Measurements from ENCODE around the gene ROR2.

ROR2 gene

DNA sequence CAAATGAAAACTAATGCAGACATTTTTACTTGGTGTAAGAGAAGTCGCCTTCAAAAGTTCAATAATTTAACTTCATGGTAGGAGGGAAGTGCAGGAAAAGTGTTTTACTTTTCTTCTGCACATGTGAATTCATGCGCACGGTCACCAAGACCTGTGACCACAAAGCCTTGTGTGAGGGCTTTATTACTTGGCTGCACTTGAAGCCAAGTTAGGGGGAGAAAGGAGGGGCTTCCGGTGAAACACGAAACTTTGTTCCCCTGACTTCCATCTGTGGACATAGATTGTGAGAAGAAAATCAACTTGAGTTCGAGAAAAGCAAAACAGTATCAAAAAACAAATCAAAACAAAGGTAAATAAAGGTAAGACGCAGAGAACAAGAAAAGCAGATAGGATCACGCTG, 239.9 kb downstream of the ROR2 start:
- DNase-seq: no peak

DNA sequence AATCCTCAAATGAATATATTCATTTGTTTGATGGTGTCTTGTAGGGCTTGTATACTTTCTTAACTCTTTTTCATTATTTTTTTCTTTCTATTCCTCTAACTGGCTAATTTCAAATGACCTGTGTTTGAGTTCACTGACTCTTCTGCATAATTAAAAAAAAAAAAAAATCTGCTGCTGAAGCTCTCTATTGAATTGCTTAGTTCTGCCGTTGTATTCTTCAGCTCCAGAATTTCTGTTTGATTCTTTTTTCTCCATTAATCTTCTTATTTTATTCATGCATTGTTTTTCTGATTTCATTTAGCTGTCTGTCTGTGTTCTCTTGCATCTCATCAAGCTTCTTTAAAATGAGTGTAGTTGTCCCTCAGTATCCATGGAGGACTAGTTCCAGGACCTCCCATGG, 244.6 kb downstream of the ROR2 start:
- DNase-seq: no peak

DNA sequence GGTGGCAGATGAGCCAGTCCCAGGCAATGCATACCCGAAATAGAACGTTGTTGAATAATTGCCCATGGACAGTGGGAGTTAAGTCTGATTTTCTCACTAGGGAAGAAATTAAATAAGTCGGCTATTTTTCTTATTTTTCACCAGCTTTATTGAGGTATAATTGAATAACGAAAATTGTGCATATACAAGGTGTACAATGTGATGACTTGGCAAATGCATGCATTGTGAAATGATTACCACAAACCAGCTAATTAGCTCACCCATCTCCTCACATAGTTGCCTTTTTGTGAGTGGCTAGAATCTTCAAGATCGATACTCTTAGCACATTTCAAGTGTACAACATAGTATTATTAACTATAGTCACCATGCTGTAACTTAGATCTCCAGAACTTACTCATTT, 249.6 kb downstream of the ROR2 start:
- DNase-seq: no peak

DNA sequence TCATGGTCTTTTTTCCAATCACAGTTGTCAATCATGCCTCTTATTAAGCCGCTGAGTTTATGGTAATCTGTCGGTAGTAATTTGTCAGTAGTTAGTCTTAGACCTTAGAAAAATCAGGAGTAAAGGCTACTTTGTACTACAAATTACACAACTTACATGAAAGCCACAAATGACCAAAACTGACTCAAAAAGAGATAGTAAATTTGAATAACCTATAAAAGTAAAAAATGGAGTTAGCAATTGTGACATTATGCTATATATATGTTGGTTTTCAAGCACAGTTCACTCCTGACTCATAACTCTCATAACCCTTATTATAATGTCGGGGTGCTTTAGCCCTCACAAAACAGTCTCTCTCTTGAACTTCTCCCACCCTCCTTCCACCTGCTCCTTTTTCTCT, 251.8 kb downstream of the ROR2 start:
- DNase-seq: no peak

DNA sequence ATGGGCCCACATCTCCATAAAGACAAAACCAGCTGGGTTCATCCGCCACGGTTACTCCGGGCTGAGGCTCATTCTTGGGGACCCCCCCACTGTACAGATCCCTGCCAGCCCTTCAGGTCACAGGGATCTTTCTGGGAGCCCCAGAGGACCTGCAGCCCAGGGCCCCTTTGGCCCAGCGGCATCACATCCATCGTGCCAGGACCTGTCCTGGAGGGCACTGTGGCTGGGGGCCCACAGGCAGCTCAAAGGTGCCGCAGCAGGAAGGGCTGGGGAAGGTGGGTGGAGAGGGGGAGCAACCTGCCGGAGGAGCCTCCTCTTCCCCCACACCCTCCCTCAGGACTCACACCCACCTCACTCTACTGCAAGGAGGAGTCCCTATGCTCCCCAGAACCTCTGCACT, 252.8 kb downstream of the ROR2 start:
- no peak for DNase-seq

DNA sequence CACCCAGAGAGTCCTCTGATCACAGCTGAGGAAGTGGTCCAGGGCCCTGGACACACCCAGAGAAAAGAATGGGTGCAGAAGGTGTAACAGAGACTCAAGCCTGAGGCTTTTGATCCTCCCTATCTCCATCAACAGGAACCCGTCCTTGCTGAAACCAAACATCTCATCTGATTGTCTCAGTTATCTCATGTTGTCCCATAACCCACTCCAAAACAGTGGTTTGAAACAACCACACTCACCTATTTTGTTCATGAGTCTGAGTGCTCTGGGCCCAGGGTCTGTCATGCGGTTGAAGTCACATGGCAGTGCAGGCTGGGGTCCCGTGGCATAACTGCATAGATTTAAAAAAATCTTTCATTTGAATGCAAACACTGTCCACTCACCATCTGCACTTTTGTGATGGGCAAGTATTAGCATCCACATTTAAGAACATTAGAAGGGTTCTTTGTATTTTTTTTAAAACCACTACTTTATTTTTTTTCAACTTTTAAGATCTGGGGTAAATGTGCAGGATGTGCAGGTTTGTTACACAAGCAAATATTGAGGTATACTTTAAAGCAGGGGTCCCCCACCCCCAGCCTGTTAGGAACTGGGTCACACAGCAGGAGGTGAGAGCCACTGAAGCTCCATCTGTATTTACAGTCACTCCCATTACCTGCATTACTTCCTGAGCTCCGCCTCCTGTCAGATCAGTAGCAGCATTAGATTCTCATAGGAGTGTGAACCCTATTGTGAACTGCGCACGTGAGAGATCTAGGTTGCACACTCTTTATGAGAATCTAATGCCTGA, 255.8 kb downstream of the ROR2 start:
- no peak for DNase-seq

DNA sequence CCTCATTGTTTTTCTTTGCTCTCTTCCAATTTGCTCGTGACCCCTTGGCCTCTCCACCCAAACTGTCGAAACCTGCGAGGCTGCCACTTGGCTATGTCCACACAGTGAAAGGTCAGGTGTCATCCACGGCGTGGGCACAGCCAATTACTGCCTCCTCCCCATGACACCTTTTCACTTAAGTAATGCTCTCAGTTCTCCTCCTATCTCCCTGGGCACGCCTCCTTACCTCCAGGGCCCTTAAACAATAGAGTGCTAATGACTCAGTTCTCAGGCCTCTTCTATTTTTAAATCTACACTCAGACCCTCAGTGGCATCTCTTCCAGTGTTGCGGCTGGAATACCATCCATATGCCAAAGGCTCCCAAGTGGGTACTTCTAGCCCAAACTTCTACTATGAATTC, 256.8 kb downstream of the ROR2 start:
- no peak for DNase-seq

DNA sequence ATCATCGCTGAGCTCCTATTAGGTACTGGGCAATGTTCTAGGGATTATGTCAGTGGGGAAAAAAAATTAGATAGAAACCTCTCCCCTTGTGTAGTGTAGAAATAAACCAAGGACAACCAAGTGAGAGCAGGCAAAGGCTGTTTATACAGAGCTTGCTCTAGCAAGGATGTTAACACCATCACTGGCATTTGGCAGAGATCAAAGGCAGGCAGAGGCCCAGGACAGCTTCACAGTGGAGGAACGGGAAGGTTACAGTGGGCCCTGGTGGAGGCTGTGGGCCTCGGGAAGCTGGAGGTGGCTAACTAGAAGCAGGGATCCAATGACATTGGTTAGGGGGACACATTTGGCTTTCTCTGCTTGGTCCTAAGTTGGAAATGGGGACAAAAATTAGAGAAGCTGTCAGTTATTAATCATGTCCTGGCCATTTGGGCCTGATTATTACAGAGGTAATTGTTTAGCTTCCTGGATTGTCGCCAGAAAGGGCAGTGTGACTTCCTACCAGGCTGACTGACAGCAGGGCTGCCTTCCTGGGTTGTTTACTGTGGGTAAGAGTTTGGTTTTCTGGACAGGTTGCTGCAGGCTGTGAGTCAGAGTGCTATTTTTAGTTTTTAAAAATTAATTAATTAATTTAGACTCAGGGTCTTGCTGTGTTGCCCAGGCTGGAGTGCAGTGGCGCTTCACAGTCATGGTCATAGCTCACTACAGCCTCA, 259.3 kb downstream of the ROR2 start:
- no peak for DNase-seq

DNA sequence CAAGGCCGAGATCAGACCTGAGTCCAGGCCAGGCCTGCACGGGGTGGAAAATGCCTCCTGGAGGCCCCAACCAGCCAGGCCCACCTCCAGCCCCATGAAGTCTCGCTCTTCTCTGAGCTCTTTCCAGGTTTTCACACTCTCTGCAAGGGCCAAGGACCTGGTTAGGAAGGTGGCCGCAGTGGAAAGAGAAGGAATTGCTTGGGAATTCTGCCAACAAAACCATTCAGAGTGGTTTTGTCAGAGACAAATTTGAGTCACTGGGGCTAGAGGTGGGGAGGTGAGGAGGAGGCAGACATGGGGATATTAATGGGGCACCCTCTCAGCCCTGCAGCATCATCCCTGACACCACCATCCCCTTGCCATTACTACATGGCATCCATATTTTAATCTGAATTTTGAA, 261.0 kb downstream of the ROR2 start:
- no peak for DNase-seq

DNA sequence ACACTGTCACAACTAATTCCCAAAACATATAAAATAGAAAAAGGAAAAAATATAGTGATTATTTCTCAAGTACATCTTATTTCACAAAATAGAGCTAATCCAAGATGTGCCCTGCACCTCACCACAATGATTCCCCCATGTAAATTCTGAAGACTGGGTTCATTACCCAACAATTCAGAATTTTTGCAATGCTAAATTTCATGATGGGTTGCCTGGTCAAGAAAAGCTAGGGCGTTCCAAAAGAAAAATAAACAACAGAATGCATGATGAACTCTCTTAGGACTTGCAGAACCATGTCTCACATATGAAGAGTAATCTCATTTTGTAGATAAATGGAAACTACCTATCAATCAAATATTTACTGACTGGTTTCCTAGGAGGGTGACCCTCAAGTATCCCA, 266.8 kb downstream of the ROR2 start:
- no peak for DNase-seq

DNA sequence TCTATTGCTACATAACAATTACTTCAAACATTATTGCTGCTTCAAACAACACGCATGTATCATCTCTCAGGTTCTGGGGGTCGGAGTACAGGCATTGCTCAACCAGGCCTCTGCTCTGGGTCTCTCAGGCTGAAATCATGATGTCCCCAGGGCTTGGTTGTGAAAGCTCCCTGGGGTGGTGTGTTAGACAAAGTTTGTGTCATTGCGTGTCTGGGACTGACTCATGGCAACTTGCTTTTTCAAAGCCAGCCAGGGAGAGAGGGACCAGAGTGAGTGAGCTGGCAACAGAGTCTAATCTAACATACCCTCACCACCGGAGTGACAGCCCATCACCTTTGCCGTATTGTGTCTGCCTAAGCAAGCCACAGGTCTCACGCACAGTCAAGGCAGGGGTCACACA, 267.2 kb downstream of the ROR2 start:
- no peak for DNase-seq

DNA sequence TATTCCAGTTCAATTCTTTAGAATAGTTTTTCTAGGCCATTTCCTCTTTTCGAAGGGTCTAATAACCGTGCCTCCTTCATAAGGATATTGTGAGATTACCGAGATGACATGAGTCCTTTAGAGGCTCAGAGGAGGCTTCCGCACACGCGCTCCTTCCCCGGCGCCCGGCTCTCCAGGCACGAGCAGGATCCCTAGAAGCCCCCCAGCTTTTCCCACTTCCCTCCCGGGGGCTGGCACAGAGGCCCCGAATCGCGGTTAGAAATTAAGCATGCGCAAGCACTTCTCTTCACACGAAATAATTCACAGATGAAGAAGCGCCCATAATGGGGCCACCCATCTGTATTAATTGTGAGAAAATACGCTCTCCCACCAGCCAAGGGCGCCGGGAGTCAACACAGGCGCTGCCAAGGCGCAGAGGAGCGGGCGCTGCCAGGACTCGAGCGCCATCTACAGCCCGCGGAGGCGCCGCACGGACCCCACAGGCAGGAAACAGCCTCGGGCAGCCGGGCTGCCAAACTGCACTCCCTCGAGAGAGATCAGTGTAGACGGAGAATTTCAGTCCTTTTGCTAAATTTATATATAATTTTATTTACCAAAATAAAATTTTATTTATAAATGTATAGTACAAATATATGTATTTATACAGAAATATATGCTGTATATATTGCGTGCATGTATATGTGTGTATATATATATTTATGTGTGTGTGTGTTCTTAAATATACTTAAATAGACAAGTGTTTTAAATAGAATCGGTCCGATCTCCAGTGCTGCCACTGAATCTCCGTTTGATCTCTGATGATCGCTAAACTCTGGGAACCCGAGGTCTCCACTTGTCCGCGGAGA, 268.3 kb downstream of the ROR2 start:
- peak; percentile 56 to 74 for DNase-seq

DNA sequence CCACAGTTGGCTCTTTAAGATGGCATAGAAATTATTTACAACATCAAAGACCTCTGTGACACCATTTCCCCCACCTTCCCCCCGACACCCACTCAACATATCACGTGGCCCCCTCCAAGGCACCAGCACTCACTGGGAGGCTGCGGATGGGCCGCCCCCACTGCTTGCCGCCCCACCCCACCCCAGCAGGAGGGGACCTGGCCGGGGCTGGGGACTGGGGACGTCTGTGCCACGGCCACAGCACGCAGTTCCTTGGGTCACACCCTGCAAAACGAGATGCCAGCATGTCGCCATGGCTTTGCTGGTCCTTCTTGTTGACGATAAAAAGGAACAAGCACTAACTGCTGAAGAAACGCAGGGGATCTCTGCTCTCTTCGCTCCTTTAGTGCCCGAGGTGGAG, 269.0 kb downstream of the ROR2 start:
- no peak for DNase-seq

DNA sequence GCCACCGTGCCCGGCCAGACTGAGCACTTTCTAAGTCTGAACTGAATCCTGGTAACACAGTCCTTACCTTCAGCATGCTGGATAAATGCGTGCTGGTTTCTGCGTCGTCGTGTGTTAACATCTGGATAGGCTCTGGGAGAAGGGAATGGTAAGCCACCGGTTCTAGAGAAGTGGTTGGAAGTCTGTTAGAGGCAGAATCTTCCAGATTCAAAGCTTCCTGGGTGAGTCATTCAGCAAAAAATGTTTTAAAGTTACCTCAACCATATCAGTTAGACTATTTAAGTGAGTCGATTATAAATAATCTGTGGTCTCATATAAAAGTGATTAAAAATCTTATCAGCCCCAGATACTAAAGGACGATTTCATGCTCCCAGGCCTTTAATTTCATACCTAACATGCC, 269.9 kb downstream of the ROR2 start:
- DNase-seq: no peak

DNA sequence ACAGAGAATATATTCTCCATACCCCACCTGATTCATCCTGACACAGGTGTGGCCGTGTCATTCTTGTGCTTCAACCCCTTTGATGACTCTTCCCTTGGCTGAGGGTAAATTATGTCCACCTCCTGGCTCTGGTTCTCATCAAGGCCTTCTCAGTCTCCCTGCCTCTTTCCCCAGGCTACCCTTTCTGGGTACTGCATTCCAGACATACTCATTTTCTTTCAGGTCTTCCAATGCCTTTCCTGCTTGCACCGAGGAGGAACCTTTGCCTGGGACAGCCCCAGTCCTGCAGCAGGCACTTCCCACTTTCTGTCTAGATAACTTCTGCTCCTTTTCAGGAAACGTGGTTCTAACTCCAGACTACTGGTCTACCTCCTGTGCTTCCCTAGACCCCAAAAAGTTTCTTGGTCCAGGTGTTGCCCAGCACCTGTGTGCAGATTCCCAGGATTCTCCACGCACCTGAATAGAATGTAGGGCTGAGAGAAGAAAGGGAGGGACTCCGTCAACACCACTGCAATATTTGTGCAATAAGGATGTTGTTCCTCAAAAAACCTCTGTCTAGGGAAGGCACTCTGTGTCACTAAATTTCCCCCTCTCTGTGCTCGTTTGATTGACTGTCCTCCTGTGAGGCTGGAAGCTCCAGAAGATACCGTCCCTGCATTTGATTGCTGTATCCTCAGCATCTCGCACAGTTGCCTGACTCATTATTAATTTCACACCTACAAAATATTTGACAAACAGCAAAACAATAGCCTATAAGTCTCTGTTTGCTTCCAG, 271.0 kb downstream of the ROR2 start:
- no peak for DNase-seq

DNA sequence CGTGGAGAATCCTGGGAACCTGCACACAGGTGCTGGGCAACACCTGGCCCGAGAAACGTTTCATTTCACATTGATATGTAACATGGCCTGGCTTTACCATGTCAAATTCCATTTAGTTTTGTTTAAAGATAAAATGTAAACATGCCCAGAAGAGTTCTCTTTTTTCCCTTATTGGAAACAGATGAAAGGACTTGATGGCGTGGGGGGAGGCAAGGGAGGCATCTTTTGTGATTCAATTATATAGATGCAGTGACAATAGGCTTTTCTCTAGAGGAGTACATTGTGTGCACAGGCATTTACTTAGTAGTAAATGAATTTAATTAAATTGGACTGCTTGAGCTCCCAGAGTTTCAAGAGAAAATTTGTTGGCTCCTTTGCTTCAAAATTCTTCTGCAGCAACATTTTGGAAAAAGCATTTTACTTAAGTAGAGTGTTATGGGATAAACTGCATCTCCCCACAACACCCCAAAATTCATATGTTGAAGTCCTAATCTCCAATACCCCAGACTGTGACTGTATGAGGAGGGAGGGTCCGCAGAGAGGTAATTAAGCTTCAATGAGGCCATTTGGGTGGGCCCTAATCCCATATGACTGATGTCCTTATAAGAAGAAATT, 272.1 kb downstream of the ROR2 start:
- DNase-seq: no peak

DNA sequence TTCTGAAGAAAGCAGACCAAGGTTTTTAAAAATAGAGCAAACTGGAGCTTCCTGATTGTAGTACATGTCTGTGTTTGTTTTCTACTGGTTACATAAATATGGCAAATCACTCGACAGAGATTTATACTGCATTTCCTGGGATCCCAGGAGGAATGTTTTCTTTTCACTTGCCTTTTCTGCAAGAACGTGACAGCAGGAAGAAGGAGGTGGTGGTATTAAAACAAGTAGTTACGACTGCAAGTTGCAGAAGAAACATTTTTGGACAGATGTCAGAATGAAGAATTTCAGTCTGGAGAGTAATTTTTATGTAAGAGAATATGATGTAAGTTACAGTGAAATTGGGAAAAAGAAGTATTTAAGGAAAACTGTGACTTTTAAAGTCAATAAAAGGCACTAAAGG, 272.7 kb downstream of the ROR2 start:
- DNase-seq: no peak

DNA sequence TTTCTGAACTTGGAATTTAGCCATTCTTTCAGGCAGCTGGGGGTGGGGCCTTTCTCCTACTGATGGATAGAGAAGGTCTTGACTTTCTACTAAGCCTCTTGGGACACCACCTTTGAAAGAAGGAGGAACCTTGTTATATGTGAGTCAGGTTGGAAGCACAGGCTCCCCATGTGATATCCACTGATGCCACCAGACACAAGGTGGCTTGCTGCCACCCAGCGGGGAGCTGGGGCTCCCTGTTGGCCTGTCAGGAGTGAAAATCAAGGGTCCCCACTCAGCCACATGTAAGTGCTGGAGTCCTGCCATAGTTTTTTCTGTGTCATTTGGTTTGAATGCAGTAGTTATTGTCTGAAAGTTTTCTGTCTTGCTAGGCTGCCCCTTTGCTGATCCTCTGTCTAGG, 274.0 kb downstream of the ROR2 start:
- no peak for DNase-seq

DNA sequence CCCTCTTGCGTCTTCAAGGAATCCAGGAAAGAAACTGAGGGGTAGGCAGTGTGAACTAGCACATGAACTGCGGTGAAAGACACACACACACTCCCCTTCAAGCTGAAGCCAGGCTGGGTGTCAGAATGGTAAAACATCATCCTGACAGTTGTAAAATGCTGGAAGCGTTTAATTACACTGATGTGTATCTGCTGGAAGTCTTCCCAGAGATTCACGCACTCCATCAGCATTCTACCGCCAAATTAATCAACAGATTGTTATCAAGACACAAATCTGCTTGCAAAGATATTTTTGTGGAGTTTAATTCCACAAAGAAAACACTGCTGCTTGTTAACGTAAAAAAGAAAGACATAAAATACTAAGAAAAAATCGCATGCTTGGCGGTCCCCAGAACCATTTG, 285.4 kb downstream of the ROR2 start:
- DNase-seq: no peak

DNA sequence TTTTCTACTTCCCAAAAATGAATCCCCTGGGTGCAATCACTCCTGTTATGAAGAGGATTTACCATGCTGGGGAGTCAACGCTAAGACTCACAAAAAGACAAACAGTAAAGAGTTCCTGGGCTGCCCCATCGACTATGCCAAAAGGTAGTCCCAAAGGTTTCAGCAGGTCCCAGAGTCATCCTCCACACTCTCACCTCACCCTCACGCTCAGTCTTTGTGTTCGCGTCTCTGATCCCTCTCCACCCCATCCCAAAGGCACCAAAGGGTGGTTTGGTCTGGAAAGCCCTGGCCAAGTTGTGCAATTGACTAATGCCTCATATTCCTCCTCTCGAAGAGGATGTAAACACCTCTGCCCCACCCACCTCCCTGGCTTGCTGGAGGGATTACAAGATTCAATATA, 286.2 kb downstream of the ROR2 start:
- no peak for DNase-seq

DNA sequence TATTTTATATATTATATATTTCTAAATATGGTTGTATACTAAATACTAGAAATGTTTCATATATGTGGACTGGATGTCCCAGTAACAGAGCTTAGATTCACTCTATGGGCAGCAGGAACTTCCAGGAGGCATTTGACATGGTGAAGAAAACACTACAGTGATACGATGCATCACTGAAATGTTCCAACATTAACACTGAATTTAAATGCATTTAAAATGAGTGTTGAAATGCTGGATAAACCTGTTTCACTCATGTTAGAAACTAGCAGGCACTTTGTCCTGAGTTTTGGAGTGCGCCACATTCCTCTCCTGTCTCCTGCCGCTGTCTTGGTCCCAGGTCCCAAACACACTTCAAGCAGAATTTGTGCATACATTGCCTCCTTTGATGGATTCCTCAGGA, 288.6 kb downstream of the ROR2 start:
- no peak for DNase-seq

DNA sequence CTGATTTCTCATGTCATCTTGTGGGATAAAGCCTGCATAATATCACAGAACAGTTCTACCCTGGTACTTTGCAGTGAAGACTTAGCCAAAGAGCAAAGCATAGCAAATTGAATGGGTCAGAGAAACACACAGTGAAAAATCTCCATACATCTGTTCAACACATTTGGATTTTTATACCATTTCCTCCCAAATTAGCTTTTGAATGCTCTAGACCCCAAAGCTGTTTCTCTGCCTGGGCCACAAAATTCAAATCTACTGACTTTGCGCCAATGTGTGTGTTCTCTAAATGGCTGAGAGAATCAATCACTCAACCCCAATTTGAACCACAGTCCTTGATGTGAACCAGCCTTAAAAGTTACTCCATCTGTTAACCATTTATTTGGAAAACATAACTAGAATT, 289.5 kb downstream of the ROR2 start:
- DNase-seq: no peak
